Osteoblast (primary cell): Measurements from ENCODE around the gene GSK3A. TPM values are rescaled to one million over a fixed set of nuclear protein-coding genes. Genes with fewer than 3 reads are reported as not detected.

Experiments used
- DNase-seq: peaks from one replicate; pipeline ENCODE4 v3.0.0; 2011; ENCODE audit warnings: low spot score, mixed read lengths; ENCODE audit not compliant: insufficient read length; ENCODE audit errors: missing footprints
- H2AFZ ChIP-seq: 2 replicates; pipeline ENCODE4 v1.6.0; 2011; ENCODE audit warnings: mild to moderate bottlenecking, low read length
- H3K27ac ChIP-seq: 2 replicates; pipeline ENCODE4 v1.5.1; 2011; ENCODE audit warnings: mild to moderate bottlenecking, low read depth, low read length, moderate library complexity
- H3K27me3 ChIP-seq: 2 replicates; pipeline ENCODE4 v1.6.0; 2012; ENCODE audit warnings: mild to moderate bottlenecking, control low read depth, inconsistent platforms, low read length, moderate library complexity; ENCODE audit not compliant: insufficient read depth
- H3K36me3 ChIP-seq: 2 replicates; pipeline ENCODE4 v1.5.1; 2011; ENCODE audit warnings: mild to moderate bottlenecking, low read length, control low read depth, moderate library complexity; ENCODE audit not compliant: insufficient read depth
- H3K4me1 ChIP-seq: 2 replicates; pipeline ENCODE4 v1.5.1; 2011; ENCODE audit warnings: mild to moderate bottlenecking, low read length, control low read depth, moderate library complexity; ENCODE audit not compliant: insufficient read depth
- H3K4me2 ChIP-seq: 2 replicates; pipeline ENCODE4 v1.6.0; 2011; ENCODE audit warnings: mild to moderate bottlenecking, low read length; ENCODE audit not compliant: insufficient read depth
- H3K4me3 ChIP-seq: fragments of 200-600 bp; sonication (generic); 3 replicates; pipeline ENCODE4 v1.5.1; 2012; ENCODE audit warnings: mild to moderate bottlenecking, low read length, inconsistent platforms; ENCODE audit not compliant: insufficient read depth
- H3K79me2 ChIP-seq: 2 replicates; pipeline ENCODE4 v1.6.0; 2012; ENCODE audit warnings: mild to moderate bottlenecking, low read length, control low read depth, inconsistent platforms; ENCODE audit not compliant: insufficient read depth
- H3K9me3 ChIP-seq: 2 replicates; pipeline ENCODE4 v1.5.1; 2011; ENCODE audit warnings: low read depth, low read length, control low read depth
- H4K20me1 ChIP-seq: 2 replicates; pipeline ENCODE4 v1.6.0; 2012; ENCODE audit warnings: mild to moderate bottlenecking, low read length, control low read depth; ENCODE audit not compliant: insufficient read depth
- CTCF ChIP-seq: IDR thresholded peaks from 2 replicates; pipeline ENCODE4 v1.5.1; 2011; ENCODE audit warnings: mild to moderate bottlenecking, low read depth, low read length, moderate library complexity; ENCODE audit errors: extremely low read depth
- total RNA-seq: library from RNA; depleted of rRNA; stranded (reverse); fragments of >200 nt; gene quantifications from 2 replicates; pipeline ENCODE4 v1.2.3, GENCODE V29; 2012

GSK3A gene
- total RNA-seq, 1 donor = 18.1 TPM

DNA sequence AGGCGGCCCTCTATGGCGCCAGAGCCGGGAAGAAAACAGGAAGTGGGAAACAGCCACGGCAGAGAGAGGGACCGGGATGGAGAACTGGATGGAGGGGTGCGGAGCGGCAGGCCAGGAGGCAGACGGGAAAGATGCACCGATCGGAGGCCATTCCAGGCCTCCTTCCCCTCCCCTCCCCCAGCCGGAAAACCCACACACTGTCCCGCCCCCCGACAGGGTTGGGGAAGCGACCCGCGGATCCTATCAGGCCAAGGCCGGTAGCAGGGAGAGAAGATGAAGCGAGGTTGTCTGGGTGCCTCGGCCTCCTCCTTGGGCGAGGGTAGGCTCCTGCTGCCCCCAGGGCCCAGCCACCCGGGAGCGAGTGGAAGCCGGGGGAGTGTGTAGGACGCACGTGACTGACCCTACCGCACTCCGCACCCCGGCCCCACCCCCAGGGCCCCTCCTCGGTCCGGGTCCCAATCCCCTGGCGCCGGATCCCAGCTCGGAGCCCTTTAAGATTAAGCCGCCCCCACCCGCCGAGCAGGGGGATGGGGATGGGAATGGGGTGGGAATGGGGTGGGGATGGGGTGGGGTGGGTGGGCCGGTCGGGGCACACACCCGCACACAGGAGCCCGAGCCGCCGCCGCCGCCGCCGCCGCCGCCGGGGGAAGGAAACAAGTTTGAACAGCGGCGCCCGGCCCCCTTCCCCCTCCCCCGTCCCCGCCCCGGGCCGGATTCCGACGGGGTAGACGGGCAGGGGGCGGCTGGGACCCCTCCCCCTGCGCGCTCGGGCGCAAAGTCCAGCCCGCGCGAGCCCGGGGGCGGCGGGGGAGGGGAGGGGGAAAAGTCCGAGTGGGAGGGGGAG, 11.1 kb upstream of the GSK3A start:
- H4K20me1 ChIP-seq = peaks cover 20% of the 10 kb centered on the region
- peaks cover 18% of the 10 kb centered on the region for H3K36me3 ChIP-seq
- H3K27ac ChIP-seq = peak overlapping the region; percentile 93
- peak overlapping the region; percentile 95 for H3K4me3 ChIP-seq
- no peaks in the 10 kb centered on the region for H3K27me3 ChIP-seq
- no peak for TF ChIP-seq CTCF
- H3K79me2 ChIP-seq = peaks cover 62% of the 10 kb centered on the region
- peak; percentile 96 for DNase-seq
- H2AFZ ChIP-seq = no peak overlapping the region
- peaks cover 41% of the 10 kb centered on the region for H3K4me1 ChIP-seq
- peak overlapping the region; percentile 97 for H3K4me2 ChIP-seq
- no peaks in the 10 kb centered on the region for H3K9me3 ChIP-seq

GRCh38 chr19:42252365-42253244, 10.2 kb upstream of the GSK3A start:
- Histone ChIP-seq H2AFZ (no peak overlapping the region), H3K27ac (peak overlapping the region; percentile 93), H3K4me1 (peaks cover 41% of the 10 kb centered on the region), H3K9me3 (no peaks in the 10 kb centered on the region), H3K4me2 (peak overlapping the region; percentile 97), H3K79me2 (peaks cover 70% of the 10 kb centered on the region), H4K20me1 (peaks cover 20% of the 10 kb centered on the region), H3K36me3 (peaks cover 19% of the 10 kb centered on the region), H3K4me3 (peak overlapping the region; percentile 95), H3K27me3 (no peaks in the 10 kb centered on the region)
- TF ChIP-seq CTCF = no peak
- peak; percentile 97 for DNase-seq

DNA sequence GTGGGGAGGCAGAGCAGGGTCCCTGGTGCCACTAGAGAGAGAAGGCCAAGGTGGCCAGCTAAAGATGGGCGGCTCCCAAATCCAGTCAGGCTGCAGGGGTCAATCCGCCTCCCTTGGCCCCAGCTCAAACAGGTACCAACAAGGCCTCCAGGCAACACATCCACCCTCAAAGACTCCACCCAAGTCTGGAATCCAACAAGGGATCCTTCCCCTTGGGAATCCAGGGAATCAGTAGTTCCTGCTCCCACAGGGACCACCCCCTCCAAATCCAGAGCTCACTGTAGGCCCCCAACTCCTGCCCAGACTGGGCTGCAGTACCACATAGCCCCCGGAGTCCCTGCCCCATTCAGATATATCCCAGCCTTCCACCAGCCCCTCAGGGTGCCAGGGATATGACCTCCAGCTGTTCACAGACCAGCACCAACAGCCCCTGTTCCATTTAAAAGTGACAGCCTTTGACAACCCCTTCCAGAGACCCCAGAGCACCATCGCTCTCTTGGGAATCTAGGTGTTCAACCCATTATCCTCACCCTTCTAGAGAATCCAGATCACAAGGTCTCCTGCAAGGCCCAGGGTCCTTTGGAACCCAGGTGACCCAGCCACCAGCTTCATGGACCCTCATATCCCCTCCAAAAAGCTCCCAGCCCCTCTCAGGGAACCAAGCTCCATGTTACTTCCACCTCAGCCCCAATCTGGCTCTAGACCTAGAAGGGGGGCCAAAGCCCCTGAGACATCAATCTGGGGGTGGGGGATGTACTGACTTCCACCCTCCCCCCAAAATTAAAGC, 9.4 kb upstream of the GSK3A start:
- peak overlapping the region; percentile 95 for H3K4me3 ChIP-seq
- H2AFZ ChIP-seq = no peak overlapping the region
- H4K20me1 ChIP-seq = peaks cover 25% of the 10 kb centered on the region
- no peaks in the 10 kb centered on the region for H3K27me3 ChIP-seq
- peak; percentile 77 for DNase-seq
- TF ChIP-seq CTCF = no peak
- H3K4me1 ChIP-seq = peaks cover 48% of the 10 kb centered on the region
- no peaks in the 10 kb centered on the region for H3K9me3 ChIP-seq
- H3K36me3 ChIP-seq = peaks cover 19% of the 10 kb centered on the region
- peak overlapping the region; percentile 93 for H3K27ac ChIP-seq
- peak overlapping the region; percentile 97 for H3K4me2 ChIP-seq
- H3K79me2 ChIP-seq = peaks cover 75% of the 10 kb centered on the region
